Right lobe of liver (tissue), 6 donors: ENCODE measurements around the gene SAMD11. TPM values are rescaled to one million over a fixed set of nuclear protein-coding genes. Genes with fewer than 3 reads are reported as not detected.

Source experiments
- ATAC-seq, 4 donors: fragments of 200-7000 bp; cut with Tn5 transposase; one replicate each; pipeline ENCODE4 v1.9.1; 2020; ENCODE audit warnings: mild to moderate bottlenecking in 4 of 4, moderate library complexity in 4 of 4
- DNase-seq, 3 donors: peaks; one replicate each; pipeline ENCODE4 v3.0.0-alpha.2; 2020
- H3K27ac ChIP-seq, 3 donors: fragments of 200-600 bp; one replicate each; pipeline ENCODE4 v1.8.0; 2022
- H3K27me3 ChIP-seq, 2 donors: fragments of 200-600 bp; one replicate each; pipeline ENCODE4 v1.8.0; 2022
- H3K36me3 ChIP-seq, 4 donors: fragments of 200-600 bp; sonication (generic) in 1 of 4; one replicate each; pipeline versions ENCODE4 v1.5.1 to v1.8.0; 2017 to 2022; ENCODE audit warnings: control low read depth in 1 of 4
- H3K4me1 ChIP-seq, 4 donors: fragments of 200-600 bp; sonication (generic) in 1 of 4; one replicate each; pipeline versions ENCODE4 v1.5.1 to v1.8.0; 2017 to 2022; ENCODE audit warnings: control low read depth in 1 of 4
- H3K4me3 ChIP-seq, 3 donors: fragments of 200-600 bp; one replicate each; pipeline ENCODE4 v1.8.0; 2022
- H3K9me3 ChIP-seq, 4 donors: fragments of 200-600 bp; sonication (generic) in 1 of 4; one replicate each; pipeline versions ENCODE4 v1.5.1 to v1.8.0; 2017 to 2022; ENCODE audit warnings: control low read depth in 1 of 4
- POLR2A ChIP-seq: fragments of 450-650 bp; IDR thresholded peaks from one replicate; pipeline ENCODE4 v1.6.1; 2017; ENCODE audit warnings: antibody characterized with exemption, mild to moderate bottlenecking
- WGBS: methylation state at CpG from one replicate; pipeline ENCODE4 v1.1.6; 2018; ENCODE audit warnings: low coverage, low lambda C conversion rate; ENCODE audit not compliant: insufficient coverage; ENCODE audit errors: missing lambda C conversion rate; 5-methylcytosine and 5-hydroxymethylcytosine counted together
- intact Hi-C, 2 donors: fragments of 100-400 bp; cut with DNase I; formaldehyde crosslinking; loops; one replicate each; pipeline versions ENCODE4 v1.11.2 to v1.14.1; 2022
- total RNA-seq, 6 experiments: library from RNA; depleted of rRNA in 2 of 6; stranded (reverse); fragments of >200 nt in 2 of 6; fragmentation: NEBNext Ultra II Directional in 3 of 6; extraction: Animal tissue kit (Norgen Biotek cat#: 25700) in 3 of 6; gene quantifications; one replicate each; pipeline versions ENCODE4 v1.1.0 to v1.2.4, GENCODE V29; 2016 to 2023
- TF ChIP-seq, protein P1 (sequence below), 4 donors: fragments of 200-600 bp in 3 of 4; fragments of 450-650 bp in 1 of 4; IDR thresholded peaks; one replicate each; pipeline versions ENCODE4 v1.5.1 to v1.8.0; 2016 to 2022; ENCODE audit warnings: antibody characterized with exemption in 4 of 4, mild to moderate bottlenecking in 2 of 4
- donor health status: DM: no; HTN: yes; CAD: no.
- donor health status: DM: no; HTN: no; CAD: no.
- donor health status: DM: no; HTN: no; CAD: no.
- donor health status: DM: no; HTN: yes; CAD: no.
- donor health status: DM: no; HTN: yes; CAD: no.

The SAMD11 gene
- total RNA-seq, 6 experiments from 2014 or later: 2.1 to 4.3 (median 3.7) TPM

DNA sequence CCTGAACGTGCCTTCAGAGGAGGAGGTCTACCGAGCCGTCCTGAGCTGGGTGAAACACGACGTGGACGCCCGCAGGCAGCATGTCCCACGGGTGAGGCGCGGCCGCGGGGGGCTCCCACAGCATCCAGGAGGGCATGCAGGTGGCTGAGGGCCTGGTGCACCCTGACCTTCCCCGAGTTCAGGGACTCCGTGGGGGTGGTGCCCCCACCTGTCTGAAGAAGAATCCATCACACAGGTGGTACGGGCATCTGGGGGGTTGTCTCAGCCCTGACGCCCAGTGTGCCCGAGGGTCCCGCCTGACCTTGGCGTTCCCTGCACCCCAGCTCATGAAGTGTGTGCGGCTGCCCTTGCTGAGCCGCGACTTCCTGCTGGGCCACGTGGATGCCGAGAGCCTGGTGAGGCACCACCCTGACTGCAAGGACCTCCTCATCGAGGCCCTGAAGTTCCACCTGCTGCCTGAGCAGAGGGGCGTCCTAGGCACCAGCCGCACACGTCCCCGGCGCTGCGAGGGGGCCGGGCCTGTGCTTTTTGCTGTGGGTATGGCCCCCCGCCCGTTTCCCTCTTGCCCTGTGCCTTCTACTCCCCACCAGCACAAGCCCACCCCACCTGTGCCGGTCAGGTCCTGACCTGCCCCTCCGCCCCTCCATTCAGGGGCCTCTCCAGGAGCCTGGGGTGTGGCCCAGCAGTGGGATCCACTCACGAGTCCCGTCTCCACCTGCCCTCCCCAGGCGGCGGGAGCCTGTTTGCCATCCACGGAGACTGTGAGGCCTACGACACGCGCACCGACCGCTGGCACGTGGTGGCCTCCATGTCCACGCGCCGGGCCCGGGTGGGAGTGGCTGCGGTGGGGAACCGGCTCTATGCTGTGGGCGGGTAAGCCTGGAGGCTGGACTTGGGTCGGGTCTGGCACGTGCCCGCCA is 38.9 kb downstream of the SAMD11 start:
- H3K36me3 ChIP-seq: no peaks in the 10 kb centered on the region

DNA sequence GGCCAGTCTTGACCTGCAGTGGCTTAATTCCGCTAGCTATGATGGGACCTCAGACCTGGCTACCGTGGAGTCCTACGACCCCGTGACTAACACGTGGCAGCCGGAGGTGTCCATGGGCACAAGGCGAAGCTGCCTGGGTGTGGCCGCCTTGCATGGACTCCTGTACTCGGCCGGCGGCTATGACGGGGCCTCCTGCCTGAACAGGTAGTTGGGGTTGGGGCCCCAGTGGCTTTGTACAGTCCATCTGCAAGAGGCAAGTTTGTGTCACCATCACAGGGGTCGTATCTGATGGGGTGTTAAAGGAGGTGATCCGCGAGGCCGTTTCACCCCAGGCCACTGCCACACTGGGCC is 39.6 kb downstream of the SAMD11 start:
- TF ChIP-seq, protein P1, sequence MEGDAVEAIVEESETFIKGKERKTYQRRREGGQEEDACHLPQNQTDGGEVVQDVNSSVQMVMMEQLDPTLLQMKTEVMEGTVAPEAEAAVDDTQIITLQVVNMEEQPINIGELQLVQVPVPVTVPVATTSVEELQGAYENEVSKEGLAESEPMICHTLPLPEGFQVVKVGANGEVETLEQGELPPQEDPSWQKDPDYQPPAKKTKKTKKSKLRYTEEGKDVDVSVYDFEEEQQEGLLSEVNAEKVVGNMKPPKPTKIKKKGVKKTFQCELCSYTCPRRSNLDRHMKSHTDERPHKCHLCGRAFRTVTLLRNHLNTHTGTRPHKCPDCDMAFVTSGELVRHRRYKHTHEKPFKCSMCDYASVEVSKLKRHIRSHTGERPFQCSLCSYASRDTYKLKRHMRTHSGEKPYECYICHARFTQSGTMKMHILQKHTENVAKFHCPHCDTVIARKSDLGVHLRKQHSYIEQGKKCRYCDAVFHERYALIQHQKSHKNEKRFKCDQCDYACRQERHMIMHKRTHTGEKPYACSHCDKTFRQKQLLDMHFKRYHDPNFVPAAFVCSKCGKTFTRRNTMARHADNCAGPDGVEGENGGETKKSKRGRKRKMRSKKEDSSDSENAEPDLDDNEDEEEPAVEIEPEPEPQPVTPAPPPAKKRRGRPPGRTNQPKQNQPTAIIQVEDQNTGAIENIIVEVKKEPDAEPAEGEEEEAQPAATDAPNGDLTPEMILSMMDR (IDR thresholded peaks at IDR 0.05): no peak
- no peak for TF ChIP-seq POLR2A
- Histone ChIP-seq H3K27me3 (no peaks in the 10 kb centered on the region), H3K9me3 (no peaks in the 10 kb centered on the region), H3K36me3 (no peaks in the 10 kb centered on the region), H3K4me1 (peaks cover 0 to 15% (median 2%) of the 10 kb centered on the region in 4 donors), H3K4me3 (no peak overlapping the region), H3K27ac (no peak overlapping the region)
- intact Hi-C loops: no loop called here
- DNase-seq: no peak
- no peak for ATAC-seq
- no CpG with 5 or more reads among the region's 16 CpGs for WGBS

More for the DNA sequence above, 38.9 kb downstream of the SAMD11 start:
- DNase-seq (no peak), ATAC-seq (no peak)
- intact Hi-C loops: no loop called here
- TF ChIP-seq, protein P1 (IDR thresholded peaks at IDR 0.05): no peak
- no peak for TF ChIP-seq POLR2A
- no peaks in the 10 kb centered on the region for H3K27me3 ChIP-seq
- H3K27ac ChIP-seq: no peak overlapping the region
- peaks cover 0 to 19% (median 2%) of the 10 kb centered on the region in 4 donors for H3K4me1 ChIP-seq
- no peak overlapping the region for H3K4me3 ChIP-seq
- 98% methylated on average over 18 of the region's 57 CpGs for WGBS
- H3K9me3 ChIP-seq: no peaks in the 10 kb centered on the region

DNA sequence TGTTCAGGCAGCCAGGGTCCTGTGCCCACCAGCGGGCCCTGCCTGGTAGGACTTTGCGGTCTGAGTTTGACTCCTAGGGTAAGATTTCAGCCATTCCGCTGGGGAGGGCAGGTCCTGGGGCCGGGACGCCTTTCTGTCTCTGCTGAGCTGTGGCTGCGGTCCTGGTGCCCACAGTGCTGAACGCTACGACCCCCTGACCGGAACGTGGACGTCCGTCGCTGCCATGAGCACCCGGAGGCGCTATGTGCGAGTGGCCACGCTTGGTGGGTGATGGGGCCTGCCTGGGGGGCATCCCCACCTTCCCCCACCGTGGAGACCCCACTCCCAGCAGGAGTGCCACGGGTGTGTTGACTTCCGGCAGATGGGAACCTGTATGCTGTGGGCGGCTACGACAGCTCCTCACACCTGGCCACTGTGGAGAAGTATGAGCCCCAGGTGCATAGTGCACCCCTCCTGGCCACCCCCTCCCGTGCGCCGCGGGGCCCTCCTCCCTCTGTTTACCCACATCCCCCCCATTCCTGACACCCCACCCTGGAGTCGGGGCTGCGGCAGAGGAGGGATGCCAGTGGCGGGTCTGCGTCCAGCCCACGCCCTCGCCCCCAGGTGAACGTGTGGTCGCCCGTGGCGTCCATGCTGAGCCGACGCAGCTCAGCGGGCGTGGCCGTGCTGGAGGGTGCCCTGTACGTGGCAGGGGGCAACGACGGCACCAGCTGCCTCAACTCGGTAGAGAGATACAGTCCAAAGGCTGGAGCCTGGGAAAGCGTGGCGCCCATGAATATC is 40.2 kb downstream of the SAMD11 start:
- Histone ChIP-seq H3K4me3 (no peak overlapping the region), H3K4me1 (peaks cover 0 to 12% (median 2%) of the 10 kb centered on the region in 4 donors), H3K36me3 (no peaks in the 10 kb centered on the region), H3K27me3 (no peaks in the 10 kb centered on the region), H3K27ac (no peak overlapping the region), H3K9me3 (no peaks in the 10 kb centered on the region)
- no peak for TF ChIP-seq POLR2A
- DNase-seq (no peak), ATAC-seq (no peak)
- 100% methylated on average over 1 of the region's 47 CpGs for WGBS
- intact Hi-C loops: no loop called here

DNA sequence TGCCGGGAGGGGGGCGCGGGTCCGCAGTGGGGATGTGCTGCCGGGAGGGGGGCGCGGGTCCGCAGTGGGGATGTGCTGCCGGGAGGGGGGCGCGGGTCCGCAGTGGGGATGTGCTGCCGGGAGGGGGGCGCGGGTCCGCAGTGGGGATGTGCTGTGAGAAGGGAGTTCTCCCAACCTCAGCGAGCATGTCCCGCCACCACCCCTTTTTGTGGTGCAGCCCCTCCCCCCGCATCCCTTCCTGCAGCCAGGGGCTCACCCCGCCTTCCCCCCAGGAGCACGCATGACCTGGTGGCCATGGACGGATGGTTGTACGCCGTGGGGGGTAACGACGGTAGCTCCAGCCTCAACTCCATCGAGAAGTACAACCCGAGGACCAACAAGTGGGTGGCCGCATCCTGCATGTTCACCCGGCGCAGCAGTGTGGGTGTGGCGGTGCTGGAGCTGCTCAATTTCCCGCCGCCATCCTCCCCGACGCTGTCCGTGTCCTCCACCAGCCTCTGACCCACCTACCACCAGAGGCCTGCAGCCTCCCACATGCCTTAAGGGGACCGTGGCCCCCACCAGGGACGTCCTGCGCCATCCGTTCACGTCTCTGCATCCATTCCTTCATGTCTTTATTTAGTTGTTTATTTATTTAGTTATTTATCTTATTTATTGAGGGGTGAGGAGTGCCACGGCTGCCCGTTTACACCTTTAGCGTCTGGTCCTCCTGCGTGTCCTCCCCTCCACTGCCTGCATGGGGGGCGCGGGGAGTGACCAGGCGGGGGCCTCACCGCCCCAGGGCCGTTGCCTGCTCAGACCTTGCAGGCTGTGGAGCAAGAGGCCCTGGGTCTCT is 41.2 kb downstream of the SAMD11 start:
- H3K36me3 ChIP-seq: no peaks in the 10 kb centered on the region
- no peak overlapping the region for H3K27ac ChIP-seq
- no peak overlapping the region for H3K4me3 ChIP-seq
- ATAC-seq (no peak), DNase-seq (no peak)
- intact Hi-C loops: no loop called here
- H3K4me1 ChIP-seq: peaks cover 0 to 8% (median 2%) of the 10 kb centered on the region in 4 donors
- no peaks in the 10 kb centered on the region for H3K9me3 ChIP-seq
- TF ChIP-seq POLR2A: no peak
- WGBS: 74% methylated on average over 6 of the region's 51 CpGs
- no peaks in the 10 kb centered on the region for H3K27me3 ChIP-seq

DNA sequence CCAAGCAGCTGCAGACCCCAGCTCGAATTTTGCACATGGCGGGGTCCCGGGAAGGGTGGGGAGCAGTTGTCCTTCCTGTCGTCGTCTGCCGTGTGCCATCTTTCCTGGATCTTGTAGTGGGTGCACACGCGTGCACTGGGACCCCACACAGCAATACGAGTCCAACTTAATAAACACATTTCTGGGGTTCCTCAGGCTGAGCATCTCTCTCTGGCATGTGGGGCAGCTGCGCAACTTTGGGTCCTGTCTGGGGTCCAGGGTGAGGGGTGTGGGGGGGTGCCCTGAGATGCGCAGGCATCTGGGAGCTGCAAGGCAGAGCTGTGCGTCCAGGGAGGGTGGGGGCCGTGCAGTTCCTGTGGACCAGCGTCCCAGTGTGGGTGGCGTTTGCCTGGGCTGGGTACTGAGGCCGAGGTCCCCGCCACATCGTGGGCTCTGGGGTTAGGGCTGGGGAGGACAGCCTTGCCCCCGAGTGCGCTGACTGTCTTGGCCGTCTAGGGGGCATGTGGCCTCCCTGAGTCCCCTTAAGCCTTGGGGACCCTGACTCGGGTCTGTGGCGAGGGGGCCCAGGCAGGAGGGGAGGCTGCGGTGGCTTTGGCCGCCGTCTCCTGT is 41.9 kb downstream of the SAMD11 start:
- peaks cover 0 to 8% (median 2%) of the 10 kb centered on the region in 4 donors for H3K4me1 ChIP-seq
- intact Hi-C loops: no loop called here
- H3K27me3 ChIP-seq: peaks cover 0 to 4% of the 10 kb centered on the region in 2 donors
- H3K27ac ChIP-seq: no peak overlapping the region
- TF ChIP-seq POLR2A: no peak
- TF ChIP-seq, protein P1 (IDR thresholded peaks at IDR 0.05): no peak
- H3K9me3 ChIP-seq: no peaks in the 10 kb centered on the region
- WGBS: 100% methylated on average over 2 of the region's 26 CpGs
- ATAC-seq (no peak), DNase-seq (no peak)
- no peaks in the 10 kb centered on the region for H3K36me3 ChIP-seq
- no peak overlapping the region for H3K4me3 ChIP-seq
